ENCODE results near the gene METTL16. TPM values are rescaled to one million over a fixed set of nuclear protein-coding genes. Genes with fewer than 3 reads are reported as not detected.

The METTL16 gene
- total RNA-seq, 1 experiment from 2014 or later, result 54.1 TPM

- TF ChIP-seq ZNF532 (CRISPR knock-in tag; IDR thresholded peaks at IDR 0.05; ENCODE audit: borderline replicate concordance) (no peak), E2F5 (CRISPR knock-in tag; IDR thresholded peaks at IDR 0.05) (no peak), MLX (CRISPR knock-in tag; IDR thresholded peaks at IDR 0.05) (no peak), ZNF416 (CRISPR knock-in tag; IDR thresholded peaks at IDR 0.05) (no peak), HMGXB4 (CRISPR knock-in tag; IDR thresholded peaks at IDR 0.05) (no peak), NR2C2 (CRISPR knock-in tag; IDR thresholded peaks at IDR 0.05) (no peak), KAT7 (CRISPR knock-in tag; IDR thresholded peaks at IDR 0.05; ENCODE audit: borderline replicate concordance) (no peak), ZSCAN18 (CRISPR knock-in tag; IDR thresholded peaks at IDR 0.05) (no peak), ATF1 (CRISPR knock-in tag; IDR thresholded peaks at IDR 0.05) (no peak), ATF3 (CRISPR knock-in tag; conservative IDR thresholded peaks at IDR 0.05) (no peak), GTF2I (CRISPR knock-in tag; conservative IDR thresholded peaks at IDR 0.05) (no peak), NR1H2 (CRISPR knock-in tag; IDR thresholded peaks at IDR 0.05) (no peak), TEAD4 (CRISPR knock-in tag; IDR thresholded peaks at IDR 0.05) (no peak), NFE2L1 (CRISPR knock-in tag; IDR thresholded peaks at IDR 0.05) (no peak)
Measured at GRCh38 chr17:2455956-2456355, 55.7 kb downstream of the METTL16 start (continued).

GRCh38 chr17:2453866-2454265 is 57.8 kb downstream of the METTL16 start:
- Mint-ChIP-seq H3K4me3 (no peak overlapping the region), H3K9me3 (peaks cover 5% of the 10 kb centered on the region), H3K4me1 (peaks cover 6% of the 10 kb centered on the region; the same call in 1 of the 2 replicates), H3K27me3 (ENCODE audit: low read depth) (no peaks in the 10 kb centered on the region), H3K36me3 (peaks cover 26% of the 10 kb centered on the region), H3K27ac (no peak overlapping the region)
- ChIA-PET POLR2A (no interaction called here), CTCF (interaction anchor here (1.3 kb wide), 1 partner anchor 71 kb away, joined by 3 read pairs; no protein-coding TSS in a partner anchor)
- no peak for DNase-seq (ENCODE audit: low spot score)
- no peak for ATAC-seq
- no peak for TF ChIP-seq NR1H2 (CRISPR knock-in tag; IDR thresholded peaks at IDR 0.05)
- TF ChIP-seq CREM (CRISPR knock-in tag; IDR thresholded peaks at IDR 0.05), result no peak
- no peak for TF ChIP-seq FOXP4 (CRISPR knock-in tag; IDR thresholded peaks at IDR 0.05)
- no peak for TF ChIP-seq ERG (CRISPR knock-in tag; IDR thresholded peaks at IDR 0.05)
- TF ChIP-seq RORB (CRISPR knock-in tag; IDR thresholded peaks at IDR 0.05), result no peak
- no peak for TF ChIP-seq NR2C2 (CRISPR knock-in tag; IDR thresholded peaks at IDR 0.05)
- TF ChIP-seq GRHL2 (CRISPR knock-in tag; IDR thresholded peaks at IDR 0.05; ENCODE audit: insufficient replicate concordance, severe bottlenecking), result no peak
- TF ChIP-seq TCF7 (CRISPR knock-in tag; IDR thresholded peaks at IDR 0.05; ENCODE audit: low read depth), result no peak
- no peak for TF ChIP-seq USF2 (CRISPR knock-in tag; IDR thresholded peaks at IDR 0.05)
- TF ChIP-seq JUN (CRISPR knock-in tag; IDR thresholded peaks at IDR 0.05), result no peak
- TF ChIP-seq HMGA2 (CRISPR knock-in tag; IDR thresholded peaks at IDR 0.05), result no peak
- TF ChIP-seq ZBTB21 (CRISPR knock-in tag; IDR thresholded peaks at IDR 0.05; ENCODE audit: borderline replicate concordance), result no peak
